ENCODE results near the gene LAMC3.

- TF ChIP-seq MXI1 (conservative IDR thresholded peaks at IDR 0.05; ENCODE audit: poor library complexity, severe bottlenecking) (no peak), CTCF (IDR thresholded peaks at IDR 0.05; ENCODE audit: poor library complexity, severe bottlenecking) (no peak), POLR2AphosphoS5 (IDR thresholded peaks at IDR 0.05) (no peak), REST (IDR thresholded peaks at IDR 0.05; ENCODE audit: borderline replicate concordance) (no peak), SMC3 (conservative IDR thresholded peaks at IDR 0.05; ENCODE audit: poor library complexity) (no peak), EZH2 (IDR thresholded peaks at IDR 0.05; ENCODE audit: borderline replicate concordance, insufficient read depth, low read length, poor library complexity, severe bottlenecking) (no peak), EP300 (conservative IDR thresholded peaks at IDR 0.05; ENCODE audit: poor library complexity, severe bottlenecking) (no peak), RAD21 (conservative IDR thresholded peaks at IDR 0.05) (no peak)
Measured at GRCh38 chr9:131056781-131057506, 48.0 kb downstream of the LAMC3 start.

Measured in neural cell (in vitro differentiated cells).